ENCODE data around the gene PPP1R3G. TPM values are rescaled to one million over a fixed set of nuclear protein-coding genes. Genes with fewer than 3 reads are reported as not detected.

Gene PPP1R3G
- total and polyA plus RNA-seq, 2 of the 13 experiments (the other 11 are each of a cell fraction or from before 2014, with no cell fraction given): 1.2 to 1.3 TPM

DNA sequence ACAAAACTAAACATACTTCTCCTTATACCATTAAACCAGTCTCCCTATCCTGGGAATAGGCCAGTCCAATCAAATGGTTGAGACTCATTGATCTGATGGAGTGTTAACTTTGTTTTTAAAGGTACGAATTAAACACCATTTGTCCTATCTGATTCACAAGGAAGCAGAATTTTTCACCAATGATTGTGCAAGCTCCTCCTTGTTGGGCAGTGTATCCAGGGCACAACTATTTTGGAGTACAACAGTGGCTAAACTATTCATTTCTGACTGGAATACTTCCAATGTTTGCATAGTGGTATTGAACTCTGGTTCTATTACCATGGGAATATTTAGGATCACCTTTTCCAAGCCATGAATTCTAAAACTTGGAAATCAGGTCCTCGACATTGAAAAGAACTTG is 5.4 kb upstream of the PPP1R3G start (continued):
- TF ChIP-seq YEATS4 (CRISPR knock-in tag; IDR thresholded peaks at IDR 0.05; ENCODE audit: borderline replicate concordance): no peak
- TF ChIP-seq, protein P1, sequence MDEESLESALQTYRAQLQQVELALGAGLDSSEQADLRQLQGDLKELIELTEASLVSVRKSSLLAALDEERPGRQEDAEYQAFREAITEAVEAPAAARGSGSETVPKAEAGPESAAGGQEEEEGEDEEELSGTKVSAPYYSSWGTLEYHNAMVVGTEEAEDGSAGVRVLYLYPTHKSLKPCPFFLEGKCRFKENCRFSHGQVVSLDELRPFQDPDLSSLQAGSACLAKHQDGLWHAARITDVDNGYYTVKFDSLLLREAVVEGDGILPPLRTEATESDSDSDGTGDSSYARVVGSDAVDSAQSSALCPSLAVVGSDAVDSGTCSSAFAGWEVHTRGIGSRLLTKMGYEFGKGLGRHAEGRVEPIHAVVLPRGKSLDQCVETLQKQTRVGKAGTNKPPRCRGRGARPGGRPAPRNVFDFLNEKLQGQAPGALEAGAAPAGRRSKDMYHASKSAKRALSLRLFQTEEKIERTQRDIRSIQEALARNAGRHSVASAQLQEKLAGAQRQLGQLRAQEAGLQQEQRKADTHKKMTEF (CRISPR knock-in tag; IDR thresholded peaks at IDR 0.05): no peak
- no peak for TF ChIP-seq ZNF441 (CRISPR knock-in tag; IDR thresholded peaks at IDR 0.05; ENCODE audit: borderline replicate concordance)
- no peak for TF ChIP-seq ARNTL (CRISPR knock-in tag; IDR thresholded peaks at IDR 0.05)
- TF ChIP-seq, protein P2, sequence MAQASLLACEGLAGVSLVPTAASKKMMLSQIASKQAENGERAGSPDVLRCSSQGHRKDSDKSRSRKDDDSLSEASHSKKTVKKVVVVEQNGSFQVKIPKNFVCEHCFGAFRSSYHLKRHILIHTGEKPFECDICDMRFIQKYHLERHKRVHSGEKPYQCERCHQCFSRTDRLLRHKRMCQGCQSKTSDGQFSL (CRISPR knock-in tag; IDR thresholded peaks at IDR 0.05): no peak
- no peak for TF ChIP-seq DR1 (CRISPR knock-in tag; IDR thresholded peaks at IDR 0.05)
- TF ChIP-seq, protein P3, sequence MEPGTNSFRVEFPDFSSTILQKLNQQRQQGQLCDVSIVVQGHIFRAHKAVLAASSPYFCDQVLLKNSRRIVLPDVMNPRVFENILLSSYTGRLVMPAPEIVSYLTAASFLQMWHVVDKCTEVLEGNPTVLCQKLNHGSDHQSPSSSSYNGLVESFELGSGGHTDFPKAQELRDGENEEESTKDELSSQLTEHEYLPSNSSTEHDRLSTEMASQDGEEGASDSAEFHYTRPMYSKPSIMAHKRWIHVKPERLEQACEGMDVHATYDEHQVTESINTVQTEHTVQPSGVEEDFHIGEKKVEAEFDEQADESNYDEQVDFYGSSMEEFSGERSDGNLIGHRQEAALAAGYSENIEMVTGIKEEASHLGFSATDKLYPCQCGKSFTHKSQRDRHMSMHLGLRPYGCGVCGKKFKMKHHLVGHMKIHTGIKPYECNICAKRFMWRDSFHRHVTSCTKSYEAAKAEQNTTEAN (CRISPR knock-in tag; conservative IDR thresholded peaks at IDR 0.05): peak; percentile 97
- TF ChIP-seq NFE2L1 (CRISPR knock-in tag; IDR thresholded peaks at IDR 0.05; ENCODE audit: borderline replicate concordance): no peak
- TF ChIP-seq PCBP1 (IDR thresholded peaks at IDR 0.05; ENCODE audit: borderline replicate concordance, low read depth, low read length): no peak
- peak; percentile 53; the same call in 1 of the 2 replicates for TF ChIP-seq CEBPB (IDR thresholded peaks at IDR 0.05; ENCODE audit: borderline replicate concordance, low read depth, low read length)
- TF ChIP-seq ZNF570 (CRISPR knock-in tag; IDR thresholded peaks at IDR 0.05; ENCODE audit: borderline replicate concordance): no peak
- 0 out of 2 replicates have a peak, but pooled peaks have one; percentile 16 for TF ChIP-seq SAP130 (CRISPR knock-in tag; IDR thresholded peaks at IDR 0.05; ENCODE audit: low read depth)
- TF ChIP-seq, protein P4, sequence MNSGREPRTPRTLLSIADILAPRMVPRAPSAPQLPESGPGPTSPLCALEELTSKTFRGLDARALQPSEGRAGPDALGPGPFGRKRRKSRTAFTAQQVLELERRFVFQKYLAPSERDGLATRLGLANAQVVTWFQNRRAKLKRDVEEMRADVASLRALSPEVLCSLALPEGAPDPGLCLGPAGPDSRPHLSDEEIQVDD (CRISPR knock-in tag; IDR thresholded peaks at IDR 0.05; ENCODE audit: borderline replicate concordance): no peak
- TF ChIP-seq ZNF546 (CRISPR knock-in tag; conservative IDR thresholded peaks at IDR 0.05): no peak
- TF ChIP-seq ZNF496 (CRISPR knock-in tag; IDR thresholded peaks at IDR 0.05; ENCODE audit: insufficient replicate concordance): no peak
- no peak for TF ChIP-seq ZFP82 (CRISPR knock-in tag; IDR thresholded peaks at IDR 0.05; ENCODE audit: borderline replicate concordance)
- no peak for TF ChIP-seq ZNF777 (CRISPR knock-in tag; IDR thresholded peaks at IDR 0.05)
- TF ChIP-seq RXRA (CRISPR knock-in tag; IDR thresholded peaks at IDR 0.05): no peak
- TF ChIP-seq ZNF644 (CRISPR knock-in tag; IDR thresholded peaks at IDR 0.05; ENCODE audit: low read depth): 0 out of 2 replicates have a peak, but pooled peaks have one; percentile 16
- TF ChIP-seq KLF16 (CRISPR knock-in tag; IDR thresholded peaks at IDR 0.05): no peak
- no peak for TF ChIP-seq ZNF12 (CRISPR knock-in tag; IDR thresholded peaks at IDR 0.05)
